C4-2B (cell line): ENCODE results near the gene TBC1D22A.

Source experiments
- H3K27ac ChIP-seq: fragments of 450-650 bp; 2 replicates; pipeline ENCODE4 v1.5.1; 2017
- ZFX ChIP-seq: fragments of 450-650 bp; IDR thresholded peaks from 2 replicates; pipeline ENCODE4 v1.6.1; 2017
- TF ChIP-seq, protein P1 (sequence below): fragments of 450-650 bp; conservative IDR thresholded peaks from 2 replicates; pipeline ENCODE4 v1.5.1; 2017; ENCODE audit warnings: mild to moderate bottlenecking

TBC1D22A gene

DNA sequence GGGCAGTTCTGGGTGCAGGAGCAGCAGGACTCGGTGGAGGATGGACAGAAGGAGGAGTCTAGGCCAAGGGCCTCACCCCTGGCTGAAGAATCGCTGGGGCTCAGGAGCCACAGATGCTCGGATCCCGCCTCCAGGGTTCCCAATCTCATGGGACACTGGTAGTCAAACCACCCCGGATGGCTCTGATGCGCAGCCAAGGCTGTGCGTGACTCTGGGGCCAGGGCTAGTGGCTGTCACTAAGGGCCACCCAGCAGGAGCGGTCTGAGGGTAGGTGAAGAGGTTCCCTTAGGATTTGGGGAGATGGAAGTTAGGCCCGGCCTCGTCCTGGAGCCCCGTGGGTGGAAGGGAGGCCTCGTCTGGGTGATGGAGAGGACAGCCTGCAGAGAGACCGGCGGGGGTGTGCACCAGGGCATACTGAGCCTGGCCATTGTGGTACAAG is 300.6 kb downstream of the TBC1D22A start:
- TF ChIP-seq, protein P1, sequence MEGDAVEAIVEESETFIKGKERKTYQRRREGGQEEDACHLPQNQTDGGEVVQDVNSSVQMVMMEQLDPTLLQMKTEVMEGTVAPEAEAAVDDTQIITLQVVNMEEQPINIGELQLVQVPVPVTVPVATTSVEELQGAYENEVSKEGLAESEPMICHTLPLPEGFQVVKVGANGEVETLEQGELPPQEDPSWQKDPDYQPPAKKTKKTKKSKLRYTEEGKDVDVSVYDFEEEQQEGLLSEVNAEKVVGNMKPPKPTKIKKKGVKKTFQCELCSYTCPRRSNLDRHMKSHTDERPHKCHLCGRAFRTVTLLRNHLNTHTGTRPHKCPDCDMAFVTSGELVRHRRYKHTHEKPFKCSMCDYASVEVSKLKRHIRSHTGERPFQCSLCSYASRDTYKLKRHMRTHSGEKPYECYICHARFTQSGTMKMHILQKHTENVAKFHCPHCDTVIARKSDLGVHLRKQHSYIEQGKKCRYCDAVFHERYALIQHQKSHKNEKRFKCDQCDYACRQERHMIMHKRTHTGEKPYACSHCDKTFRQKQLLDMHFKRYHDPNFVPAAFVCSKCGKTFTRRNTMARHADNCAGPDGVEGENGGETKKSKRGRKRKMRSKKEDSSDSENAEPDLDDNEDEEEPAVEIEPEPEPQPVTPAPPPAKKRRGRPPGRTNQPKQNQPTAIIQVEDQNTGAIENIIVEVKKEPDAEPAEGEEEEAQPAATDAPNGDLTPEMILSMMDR = no peak
- no peak for TF ChIP-seq ZFX
- H3K27ac ChIP-seq = no peak overlapping the region

DNA sequence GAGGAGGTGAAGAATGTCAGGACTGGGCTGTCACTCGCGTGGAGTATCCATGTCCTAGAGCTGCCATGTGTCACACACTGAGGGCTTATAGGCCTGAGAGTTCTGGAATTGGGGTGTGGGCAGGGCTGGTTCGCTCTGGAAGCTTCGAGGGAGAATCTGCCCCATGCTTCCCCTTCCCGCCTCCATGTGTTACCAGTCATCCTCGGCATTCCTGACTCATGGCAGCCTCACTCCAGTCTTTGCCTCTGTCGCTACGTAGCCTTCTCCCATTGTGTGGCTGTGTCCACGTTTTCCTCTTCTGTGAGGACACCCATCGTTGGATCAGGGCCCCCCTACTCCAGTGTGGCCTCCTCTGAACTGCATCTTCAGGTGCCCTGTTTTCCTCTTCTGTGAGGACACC is 301.2 kb downstream of the TBC1D22A start:
- no peak for TF ChIP-seq ZFX
- TF ChIP-seq, protein P1 = no peak
- H3K27ac ChIP-seq = no peak overlapping the region

DNA sequence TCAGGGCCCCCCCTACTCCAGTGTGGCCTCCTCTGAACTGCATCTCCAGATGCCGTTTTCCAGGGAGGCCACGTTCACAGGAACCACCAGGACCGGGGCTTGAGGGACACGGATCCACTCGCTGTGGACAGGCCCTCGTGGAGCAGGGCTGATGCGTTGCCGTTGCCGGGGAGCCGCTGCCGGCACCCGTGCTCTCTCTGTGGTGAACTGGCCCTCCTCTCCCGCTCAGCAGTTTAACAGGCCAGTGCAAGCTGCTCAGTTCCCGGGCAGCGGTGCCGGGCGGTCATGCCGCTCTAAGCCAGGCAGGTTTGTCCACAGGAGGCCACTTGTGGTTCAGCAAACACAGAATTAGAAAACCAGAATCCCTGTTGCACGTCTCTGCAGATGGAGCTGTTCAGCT is 301.6 kb downstream of the TBC1D22A start:
- TF ChIP-seq, protein P1 = no peak
- TF ChIP-seq ZFX = no peak
- H3K27ac ChIP-seq = no peak overlapping the region

DNA sequence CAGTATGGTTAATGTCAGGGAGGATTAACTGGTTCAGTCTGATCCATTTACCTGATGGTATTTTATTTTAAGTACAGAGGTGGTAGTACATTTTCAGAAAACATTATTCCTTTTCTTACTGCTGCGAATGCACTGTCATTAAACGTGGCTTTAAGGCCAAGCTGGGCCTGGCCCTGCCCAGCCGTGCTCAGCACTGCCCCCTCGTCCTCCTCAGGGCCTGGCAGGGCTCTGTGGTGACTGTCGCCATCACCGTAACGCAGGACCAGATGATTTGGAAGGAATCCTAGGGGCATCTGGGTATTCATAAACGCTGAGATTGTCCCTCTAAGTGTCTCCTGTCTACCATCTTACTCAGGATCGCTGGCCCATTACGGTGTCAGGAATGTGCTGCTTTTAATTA is 302.0 kb downstream of the TBC1D22A start:
- no peak overlapping the region for H3K27ac ChIP-seq
- no peak for TF ChIP-seq ZFX
- TF ChIP-seq, protein P1 = no peak

DNA sequence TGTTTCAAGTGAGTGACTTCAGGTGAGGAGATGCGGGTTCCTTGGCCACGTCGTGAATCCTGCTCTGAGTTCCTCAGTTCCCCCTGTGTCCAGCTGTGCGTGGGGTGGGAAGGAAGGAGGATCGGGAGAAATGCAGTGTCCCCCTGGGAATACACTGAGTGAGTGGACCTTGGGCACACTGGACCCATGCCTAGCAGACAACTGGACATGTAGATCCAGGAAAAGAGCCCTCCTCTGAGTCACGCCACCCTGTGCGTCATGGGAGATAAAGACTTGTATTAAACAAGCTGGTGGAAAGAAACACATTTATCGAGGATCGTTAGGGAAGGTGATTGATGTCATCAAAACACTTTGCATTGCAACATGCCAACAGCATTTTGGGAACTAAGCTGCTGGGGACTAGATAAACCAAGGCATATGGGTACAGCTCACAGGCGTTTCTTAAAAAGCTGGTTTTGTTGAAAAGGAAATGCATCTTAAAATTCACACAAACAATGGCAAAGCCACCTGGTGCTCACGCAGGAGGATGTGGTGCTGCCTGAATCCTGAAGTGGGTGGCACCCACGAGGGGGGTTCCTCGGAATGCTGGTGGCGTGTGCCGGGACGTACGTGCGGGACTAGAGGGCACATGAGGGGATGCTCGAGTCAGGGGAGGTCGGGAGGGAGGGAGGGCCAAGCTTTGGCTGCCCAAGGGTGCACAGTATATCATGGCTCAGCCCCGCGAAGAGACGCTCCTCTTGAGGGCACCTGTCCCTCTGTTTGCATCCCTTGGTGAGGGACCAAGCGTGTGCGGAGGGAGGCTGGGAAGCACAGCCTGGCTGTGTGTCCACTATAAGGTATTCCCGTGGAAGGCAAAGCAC is 303.5 kb downstream of the TBC1D22A start:
- TF ChIP-seq ZFX = no peak
- TF ChIP-seq, protein P1 = no peak
- H3K27ac ChIP-seq = no peak overlapping the region

DNA sequence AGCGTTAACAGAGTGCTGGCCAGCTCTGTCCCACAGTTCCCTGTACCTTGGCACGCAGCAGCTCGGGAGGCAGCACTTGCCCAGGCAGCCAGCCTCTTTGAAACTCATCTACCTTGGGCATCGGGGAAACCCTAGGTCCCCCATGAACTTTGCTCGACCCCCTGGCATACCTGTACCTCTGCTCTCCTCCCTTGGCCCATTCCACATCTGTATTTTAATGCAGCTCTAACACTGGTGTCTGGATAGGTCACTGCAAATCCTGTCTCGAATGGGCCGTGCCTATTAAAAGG is 304.1 kb downstream of the TBC1D22A start:
- no peak overlapping the region for H3K27ac ChIP-seq
- TF ChIP-seq ZFX = no peak
- TF ChIP-seq, protein P1 = no peak

DNA sequence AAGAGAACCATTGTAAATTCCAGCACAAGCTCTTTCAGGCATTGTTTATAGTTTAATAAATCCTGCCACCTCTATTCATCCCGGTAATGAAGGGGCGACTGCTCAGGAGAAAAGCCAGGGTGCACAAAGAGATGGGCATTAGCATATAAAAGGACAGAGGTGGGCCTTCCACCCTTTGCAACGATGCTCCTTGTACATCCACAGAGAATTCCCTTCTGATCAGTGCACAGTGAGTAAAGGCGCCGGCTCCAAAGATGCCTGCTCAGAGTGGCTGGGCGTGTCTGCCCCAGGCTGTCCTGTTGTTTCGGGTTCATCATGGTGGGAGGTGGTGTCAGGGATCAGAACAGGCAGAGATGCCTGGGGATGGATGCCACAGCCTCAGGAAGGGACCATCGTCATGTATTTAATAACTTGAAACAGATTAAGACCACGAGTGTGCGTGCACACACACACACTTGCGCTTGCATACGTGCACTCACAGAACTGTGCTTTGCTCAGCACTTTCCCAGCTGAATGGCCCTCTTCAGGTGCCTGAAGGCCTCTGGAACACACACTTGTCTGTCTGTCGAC is 305.0 kb downstream of the TBC1D22A start:
- TF ChIP-seq ZFX = no peak
- TF ChIP-seq, protein P1 = no peak
- H3K27ac ChIP-seq = no peak overlapping the region
